ENCODE data around the gene CLNK.

CLNK gene

GRCh38 chr4:10577508-10578426 lies 106.8 kb downstream of the CLNK start:
- TF ChIP-seq REST (IDR thresholded peaks at IDR 0.05; ENCODE audit: insufficient read depth in 1 of 2, low read depth in 2 of 2, low read length in 2 of 2) (no peak), TAF1 (IDR thresholded peaks at IDR 0.05; ENCODE audit: borderline replicate concordance, insufficient read depth, low read length) (no peak), POLR2AphosphoS5 (IDR thresholded peaks at IDR 0.05; ENCODE audit: low read depth, low read length) (no peak), SIN3A (IDR thresholded peaks at IDR 0.05; ENCODE audit: borderline replicate concordance, insufficient read depth, low read length) (no peak), FOXP2 (optimal IDR thresholded peaks at IDR 0.05; ENCODE audit: borderline replicate concordance, extremely low read depth, extremely low read length, insufficient read depth) (no peak)

- TF ChIP-seq POLR2AphosphoS5 (IDR thresholded peaks at IDR 0.05; ENCODE audit: low read depth, low read length) (no peak), FOXP2 (optimal IDR thresholded peaks at IDR 0.05; ENCODE audit: borderline replicate concordance, extremely low read depth, extremely low read length, insufficient read depth) (no peak), TAF1 (IDR thresholded peaks at IDR 0.05; ENCODE audit: borderline replicate concordance, insufficient read depth, low read length) (no peak), REST (IDR thresholded peaks at IDR 0.05; ENCODE audit: insufficient read depth in 1 of 2, low read depth in 2 of 2, low read length in 2 of 2) (no peak), SIN3A (IDR thresholded peaks at IDR 0.05; ENCODE audit: borderline replicate concordance, insufficient read depth, low read length) (no peak)
Measured at GRCh38 chr4:10577018-10577417, 107.5 kb downstream of the CLNK start.

- TF ChIP-seq REST (IDR thresholded peaks at IDR 0.05; ENCODE audit: insufficient read depth in 1 of 2, low read depth in 2 of 2, low read length in 2 of 2) (no peak), FOXP2 (optimal IDR thresholded peaks at IDR 0.05; ENCODE audit: borderline replicate concordance, extremely low read depth, extremely low read length, insufficient read depth) (no peak), SIN3A (IDR thresholded peaks at IDR 0.05; ENCODE audit: borderline replicate concordance, insufficient read depth, low read length) (no peak), TAF1 (IDR thresholded peaks at IDR 0.05; ENCODE audit: borderline replicate concordance, insufficient read depth, low read length) (no peak), POLR2AphosphoS5 (IDR thresholded peaks at IDR 0.05; ENCODE audit: low read depth, low read length) (no peak)
Measured at GRCh38 chr4:10576236-10576635, 108.3 kb downstream of the CLNK start.

- TF ChIP-seq SIN3A (IDR thresholded peaks at IDR 0.05; ENCODE audit: borderline replicate concordance, insufficient read depth, low read length) (no peak), TAF1 (IDR thresholded peaks at IDR 0.05; ENCODE audit: borderline replicate concordance, insufficient read depth, low read length) (no peak), FOXP2 (optimal IDR thresholded peaks at IDR 0.05; ENCODE audit: borderline replicate concordance, extremely low read depth, extremely low read length, insufficient read depth) (no peak), POLR2AphosphoS5 (IDR thresholded peaks at IDR 0.05; ENCODE audit: low read depth, low read length) (no peak), REST (IDR thresholded peaks at IDR 0.05; ENCODE audit: insufficient read depth in 1 of 2, low read depth in 2 of 2, low read length in 2 of 2) (no peak)
Measured at GRCh38 chr4:10575414-10575813, 109.2 kb downstream of the CLNK start.

All from PFSK-1 (cell line).